CD4-positive, alpha-beta T cell treated with Interferon gamma for 1 hour (primary cell): ENCODE data around the gene CTBP2.
A peak's percentile ranks its signal among the peaks of the same experiment; 100 is the strongest.
"Not testable (repeated sequence)": the region's sequence is repeated elsewhere in the genome, so short reads cannot be mapped to it uniquely, and the experiment has no call there.

Experiments used
- DNase-seq: peaks from one replicate; pipeline ENCODE4 v3.0.0-alpha.2; 2020

Gene CTBP2

GRCh38 chr10:125060482-125060825, 99.9 kb downstream of the CTBP2 start:
- DNase-seq: no peak

GRCh38 chr10:125060026-125060425, 100.3 kb downstream of the CTBP2 start:
- DNase-seq: no peak

- DNase-seq: not testable (repeated sequence)
These were observed 101.0 kb downstream of the CTBP2 start for GRCh38 chr10:125059348-125059747.

- DNase-seq: peak; percentile 28
These were observed 103.0 kb downstream of the CTBP2 start for GRCh38 chr10:125057158-125058001.

GRCh38 chr10:125056161-125057132, 103.9 kb downstream of the CTBP2 start:
- DNase-seq: no peak

- DNase-seq: no peak
These were observed 104.9 kb downstream of the CTBP2 start for GRCh38 chr10:125055446-125055845.

- no peak for DNase-seq
These were observed 105.6 kb downstream of the CTBP2 start for GRCh38 chr10:125054669-125055268.

- DNase-seq: no peak
These were observed 106.1 kb downstream of the CTBP2 start for GRCh38 chr10:125054216-125054615.

- DNase-seq: no peak
These were observed 108.2 kb downstream of the CTBP2 start for GRCh38 chr10:125052146-125052545.

- DNase-seq: no peak
These were observed 110.0 kb downstream of the CTBP2 start for GRCh38 chr10:125050383-125050782.

- DNase-seq: no peak
These were observed 111.0 kb downstream of the CTBP2 start for GRCh38 chr10:125049216-125049881.

- peak; percentile 45 for DNase-seq
These were observed 112.1 kb downstream of the CTBP2 start for GRCh38 chr10:125048094-125048864.

GRCh38 chr10:125043841-125044658, 116.3 kb downstream of the CTBP2 start:
- DNase-seq: no peak

- DNase-seq: no peak
These were observed 118.4 kb downstream of the CTBP2 start for GRCh38 chr10:125041856-125042506.

GRCh38 chr10:125039354-125039769, 121.0 kb downstream of the CTBP2 start:
- no peak for DNase-seq

- no peak for DNase-seq
These were observed 121.7 kb downstream of the CTBP2 start for GRCh38 chr10:125038637-125039036.

GRCh38 chr10:125037145-125037877, 123.1 kb downstream of the CTBP2 start:
- no peak for DNase-seq

GRCh38 chr10:125035588-125036295, 124.6 kb downstream of the CTBP2 start:
- DNase-seq: no peak

- no peak for DNase-seq
These were observed 125.2 kb downstream of the CTBP2 start for GRCh38 chr10:125035136-125035535.
